HG02610 (cell line): ENCODE results near the gene SETD1B.

ENCODE experiments used
- ATAC-seq: cut with Tn5 transposase; IDR thresholded peaks from one replicate; pipeline ENCODE4 v1.9.1; 2021; ENCODE audit warnings: mild to moderate bottlenecking, moderate library complexity; ENCODE audit not compliant: unreplicated experiment

The SETD1B gene

DNA sequence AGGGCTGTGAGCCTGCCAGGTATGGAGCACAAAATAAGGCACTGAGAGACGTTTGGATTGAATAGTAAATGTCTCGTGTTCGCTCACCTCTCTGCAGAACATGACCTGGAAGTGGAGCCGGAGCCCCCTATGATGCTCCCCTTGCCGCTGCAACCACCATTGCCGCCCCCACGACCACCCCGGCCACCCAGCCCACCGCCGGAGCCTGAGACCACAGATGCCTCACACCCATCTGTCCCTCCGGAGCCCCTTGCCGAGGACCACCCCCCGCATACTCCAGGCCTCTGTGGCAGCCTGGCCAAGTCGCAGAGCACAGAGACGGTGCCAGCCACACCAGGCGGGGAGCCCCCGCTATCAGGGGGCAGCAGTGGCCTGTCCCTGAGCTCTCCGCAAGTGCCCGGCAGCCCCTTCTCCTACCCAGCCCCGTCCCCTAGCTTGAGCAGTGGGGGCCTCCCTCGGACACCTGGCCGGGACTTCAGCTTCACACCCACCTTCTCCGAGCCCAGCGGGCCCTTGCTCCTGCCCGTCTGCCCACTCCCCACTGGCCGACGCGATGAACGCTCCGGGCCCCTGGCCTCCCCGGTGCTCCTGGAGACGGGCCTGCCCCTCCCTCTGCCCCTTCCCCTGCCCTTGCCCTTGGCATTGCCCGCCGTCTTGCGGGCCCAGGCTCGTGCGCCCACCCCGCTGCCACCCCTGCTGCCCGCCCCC lies 18.7 kb downstream of the SETD1B start:
- ATAC-seq: no peak

DNA sequence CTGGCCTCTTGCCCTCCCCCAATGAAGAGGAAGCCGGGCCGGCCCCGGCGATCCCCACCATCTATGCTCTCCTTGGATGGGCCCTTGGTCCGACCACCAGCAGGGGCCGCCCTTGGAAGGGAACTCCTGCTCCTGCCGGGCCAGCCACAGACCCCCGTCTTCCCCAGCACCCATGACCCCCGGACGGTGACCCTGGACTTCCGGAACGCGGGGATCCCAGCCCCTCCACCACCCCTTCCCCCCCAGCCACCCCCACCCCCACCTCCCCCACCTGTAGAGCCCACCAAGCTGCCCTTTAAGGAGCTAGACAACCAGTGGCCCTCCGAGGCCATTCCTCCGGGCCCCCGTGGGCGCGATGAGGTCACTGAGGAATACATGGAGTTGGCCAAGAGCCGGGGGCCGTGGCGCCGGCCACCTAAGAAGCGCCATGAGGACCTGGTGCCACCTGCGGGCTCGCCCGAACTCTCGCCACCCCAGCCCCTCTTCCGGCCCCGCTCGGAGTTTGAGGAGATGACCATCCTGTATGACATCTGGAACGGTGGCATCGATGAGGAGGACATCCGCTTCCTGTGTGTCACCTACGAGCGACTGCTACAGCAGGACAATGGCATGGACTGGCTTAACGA lies 19.4 kb downstream of the SETD1B start:
- ATAC-seq: no peak

DNA sequence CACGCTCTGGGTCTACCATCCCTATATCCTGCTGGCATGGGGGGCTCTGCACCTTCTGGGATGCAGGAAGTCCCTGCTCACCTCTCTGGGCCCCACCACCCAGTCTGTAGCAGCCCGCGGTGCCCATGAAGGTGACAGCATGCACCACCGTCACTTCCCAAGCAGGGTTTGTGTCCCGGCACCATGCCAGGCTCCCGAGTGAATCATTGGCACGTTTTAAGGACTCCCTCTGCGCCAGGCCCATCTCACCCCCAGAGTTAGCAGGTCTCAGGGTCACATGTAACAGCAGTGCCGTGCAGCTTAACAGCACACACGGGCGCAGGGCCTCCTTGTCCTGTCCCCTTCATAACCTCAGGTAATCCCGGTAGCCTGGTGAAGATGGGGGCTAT lies 19.9 kb downstream of the SETD1B start:
- ATAC-seq: no peak

DNA sequence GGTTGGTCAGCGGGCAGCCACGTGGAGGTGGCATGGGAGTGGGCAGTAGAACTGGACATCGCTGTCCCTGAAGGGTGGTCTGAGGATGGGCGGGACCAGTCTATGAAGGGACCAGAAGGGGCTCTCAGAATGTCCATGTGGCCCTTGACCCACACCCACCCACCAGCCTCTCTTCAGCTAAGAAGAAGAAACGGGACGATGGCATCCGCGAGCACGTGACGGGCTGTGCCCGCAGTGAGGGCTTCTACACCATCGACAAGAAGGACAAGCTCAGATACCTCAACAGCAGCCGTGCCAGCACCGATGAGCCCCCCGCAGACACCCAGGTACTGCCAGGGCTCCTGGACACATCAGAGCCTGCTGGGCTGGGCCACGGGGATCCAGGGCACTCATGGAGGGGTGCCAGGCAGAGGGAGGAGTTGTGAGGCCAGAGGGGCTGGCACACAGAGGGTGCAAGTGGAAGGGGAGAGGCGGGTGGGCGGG lies 21.3 kb downstream of the SETD1B start:
- ATAC-seq: no peak

DNA sequence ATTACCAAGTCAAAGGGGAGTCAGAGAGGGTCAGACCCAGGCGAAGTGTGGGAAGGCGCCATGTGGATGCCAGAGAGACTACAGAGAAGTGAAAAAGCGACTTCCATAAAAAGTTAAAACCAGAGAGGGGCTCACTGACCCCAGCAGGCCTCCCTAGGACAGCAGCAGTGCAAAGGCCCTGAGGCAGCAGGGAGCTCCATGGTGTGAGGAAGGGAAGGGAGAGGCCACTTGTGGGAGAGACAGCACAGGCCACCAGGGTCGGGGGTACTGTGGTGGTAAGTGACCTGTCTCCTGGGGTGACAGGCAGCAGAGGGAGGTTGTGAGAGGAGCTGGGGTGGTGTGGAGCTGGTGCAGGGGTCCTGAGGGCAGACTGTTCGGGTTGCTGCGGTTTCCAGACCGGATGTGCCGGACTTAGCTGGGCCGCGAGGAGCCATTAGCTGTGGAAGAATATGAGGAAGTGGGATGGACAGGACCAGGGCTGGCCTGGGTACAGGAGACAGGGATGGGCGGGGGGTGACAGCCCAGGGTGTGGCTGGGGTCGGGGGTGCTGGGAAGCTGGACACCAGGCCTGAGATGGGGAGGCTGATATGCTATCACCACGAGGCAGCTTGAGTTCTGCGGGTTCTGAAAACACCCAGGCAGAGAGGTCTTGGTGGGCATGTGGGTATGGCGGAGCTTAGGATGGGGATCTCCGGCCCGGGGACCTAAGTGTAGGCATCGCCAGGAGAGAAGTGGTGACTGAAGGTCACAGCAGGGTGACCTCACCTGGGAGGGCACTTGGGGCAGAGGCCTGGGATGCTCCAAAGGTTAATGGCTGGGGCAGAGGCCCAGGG lies 22.7 kb downstream of the SETD1B start:
- no peak for ATAC-seq

DNA sequence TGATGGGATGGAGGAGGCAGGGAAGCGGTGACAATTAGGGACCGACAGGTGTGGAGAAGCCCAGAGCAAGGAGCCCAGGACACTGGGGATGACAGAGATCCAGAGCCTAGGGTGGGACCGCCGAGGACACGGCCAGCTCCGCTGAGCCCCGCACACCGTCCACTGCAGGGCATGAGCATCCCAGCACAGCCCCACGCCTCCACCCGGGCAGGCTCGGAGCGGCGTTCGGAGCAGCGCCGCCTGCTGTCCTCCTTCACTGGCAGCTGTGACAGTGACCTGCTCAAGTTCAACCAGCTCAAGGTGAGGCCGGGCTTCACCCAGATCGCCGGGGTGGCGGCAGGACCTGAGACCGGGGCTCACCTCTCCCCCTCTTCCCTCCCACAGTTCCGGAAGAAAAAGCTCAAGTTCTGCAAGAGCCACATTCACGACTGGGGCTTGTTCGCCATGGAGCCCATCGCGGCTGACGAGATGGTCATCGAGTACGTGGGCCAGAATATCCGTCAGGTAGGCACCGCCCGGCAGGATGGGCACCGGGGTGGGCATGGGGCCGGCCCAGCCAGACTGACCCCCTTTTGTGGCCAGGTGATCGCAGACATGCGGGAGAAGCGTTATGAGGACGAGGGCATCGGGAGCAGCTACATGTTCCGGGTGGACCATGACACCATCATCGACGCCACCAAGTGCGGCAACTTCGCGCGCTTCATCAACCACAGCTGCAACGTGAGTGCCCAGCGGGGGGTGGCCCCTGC lies 23.7 kb downstream of the SETD1B start:
- ATAC-seq: no peak

DNA sequence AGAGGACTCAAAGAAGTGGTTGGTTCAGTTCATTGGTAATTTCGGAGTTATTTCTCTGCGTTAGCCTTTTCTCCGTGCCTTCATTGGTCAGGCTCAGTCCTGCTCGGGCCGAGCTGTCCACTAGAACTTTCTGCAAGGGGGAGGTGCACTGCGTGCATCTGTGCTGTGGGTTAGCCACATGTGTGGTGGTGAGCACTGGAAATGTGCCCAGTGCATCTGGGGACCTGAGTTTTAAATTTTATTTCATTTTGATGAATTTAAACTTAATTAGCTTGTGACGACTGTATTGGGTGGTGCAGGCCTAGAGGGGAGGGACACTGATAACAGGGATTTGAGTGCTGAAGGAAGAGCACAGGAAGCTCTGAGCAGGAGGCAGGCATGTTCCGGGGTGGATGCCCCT lies 24.5 kb downstream of the SETD1B start:
- no peak for ATAC-seq

DNA sequence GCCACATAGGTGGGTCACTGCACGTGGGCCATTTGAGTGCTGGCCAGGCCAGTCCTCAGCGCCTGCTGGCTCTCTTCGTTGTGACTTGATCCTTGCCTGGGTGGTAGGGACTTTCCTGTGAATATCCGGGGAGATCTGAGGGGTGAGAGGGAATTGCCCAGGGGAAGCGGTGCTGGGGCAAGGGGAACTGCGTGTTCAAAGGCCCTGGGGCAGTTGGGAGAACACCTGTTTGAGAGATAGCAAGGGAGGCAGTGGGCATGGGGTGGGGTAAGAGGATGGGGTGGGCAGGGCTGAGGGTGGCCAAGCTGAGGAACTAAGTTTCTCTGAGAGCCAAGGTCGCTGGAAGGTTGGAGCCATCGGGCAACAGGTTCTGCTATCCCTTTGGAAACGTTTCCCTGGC lies 25.0 kb downstream of the SETD1B start:
- ATAC-seq: no peak

DNA sequence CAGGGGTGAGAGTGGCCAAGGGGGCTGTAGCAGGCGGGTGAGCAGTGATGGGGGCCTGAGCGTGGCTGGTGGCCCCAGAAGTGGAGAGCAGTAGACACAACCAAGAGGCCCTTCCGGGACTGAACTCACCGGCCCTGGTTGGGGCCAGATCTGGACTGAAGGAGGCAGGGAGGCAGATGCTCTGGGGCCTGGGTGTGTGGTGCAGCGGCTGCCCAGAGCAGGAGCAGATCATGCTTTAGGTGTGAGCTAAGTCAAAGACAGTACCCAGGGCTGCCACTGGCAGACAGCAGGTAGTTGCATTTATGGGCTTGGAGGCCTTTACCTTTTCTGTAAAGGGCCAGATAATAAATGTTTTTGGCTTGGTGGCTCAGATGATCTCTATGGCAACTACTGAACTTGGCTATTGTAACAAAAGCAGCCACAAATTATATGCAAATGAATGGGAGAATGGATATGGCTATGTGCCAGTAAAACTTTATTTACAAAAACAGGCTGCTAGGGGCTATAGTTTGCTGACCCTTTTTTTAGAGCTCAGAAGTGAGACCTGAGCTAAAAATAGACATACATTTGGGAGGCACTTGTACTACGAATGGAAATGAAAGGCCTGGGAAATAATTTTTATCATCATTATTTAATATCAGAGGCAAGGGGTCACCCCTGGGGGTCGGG lies 25.6 kb downstream of the SETD1B start:
- ATAC-seq: no peak

DNA sequence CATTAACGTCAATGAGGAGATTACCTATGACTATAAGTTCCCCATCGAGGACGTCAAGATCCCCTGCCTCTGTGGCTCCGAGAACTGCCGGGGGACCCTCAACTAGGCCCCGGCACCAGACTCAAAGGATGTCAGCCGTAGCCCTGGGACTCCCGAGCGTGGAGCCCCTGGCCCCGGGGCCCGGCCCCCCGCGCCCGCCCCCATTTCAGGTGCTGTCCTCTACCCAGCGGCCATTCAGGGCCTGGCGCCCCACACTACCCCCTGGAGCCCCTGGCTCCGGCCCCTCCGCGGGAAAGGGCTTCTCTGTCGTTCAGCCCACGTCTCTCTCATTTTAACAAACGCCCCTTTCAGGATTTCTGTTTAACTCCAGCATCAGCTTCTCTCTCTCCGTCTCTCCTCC lies 26.3 kb downstream of the SETD1B start:
- ATAC-seq: no peak

DNA sequence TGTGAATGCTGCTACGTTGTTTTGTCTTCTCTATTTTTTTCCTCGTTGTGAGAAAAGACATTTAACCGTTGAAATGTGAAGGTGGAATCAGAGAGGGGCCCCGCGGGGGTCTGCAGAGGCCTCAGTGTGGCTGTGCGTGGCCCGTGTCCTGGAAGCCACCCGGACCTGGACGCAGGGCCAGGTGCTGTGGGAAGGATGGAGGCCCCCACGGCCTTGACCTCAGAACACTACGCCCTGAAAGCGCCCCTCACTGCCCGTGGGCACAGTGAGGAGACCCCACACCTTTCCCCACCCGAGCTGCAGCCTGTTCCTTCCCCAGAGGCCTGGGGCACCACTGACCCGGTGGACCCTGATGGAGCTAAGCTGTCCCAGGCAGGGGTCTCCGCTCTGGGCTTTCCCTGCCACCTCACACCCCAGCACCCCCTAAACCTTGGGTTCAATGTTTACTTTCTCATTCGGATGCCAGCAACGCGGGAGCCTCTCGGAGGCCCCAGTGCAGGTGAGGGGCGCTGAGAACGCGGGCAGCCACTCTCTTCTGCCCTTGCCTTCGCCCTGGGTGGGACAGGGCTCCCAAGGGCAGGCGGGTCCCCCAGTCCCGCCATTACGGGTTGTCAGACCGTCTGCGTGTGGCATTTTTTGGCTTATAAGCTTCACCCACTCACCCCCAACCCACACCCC lies 26.9 kb downstream of the SETD1B start:
- ATAC-seq: no peak

DNA sequence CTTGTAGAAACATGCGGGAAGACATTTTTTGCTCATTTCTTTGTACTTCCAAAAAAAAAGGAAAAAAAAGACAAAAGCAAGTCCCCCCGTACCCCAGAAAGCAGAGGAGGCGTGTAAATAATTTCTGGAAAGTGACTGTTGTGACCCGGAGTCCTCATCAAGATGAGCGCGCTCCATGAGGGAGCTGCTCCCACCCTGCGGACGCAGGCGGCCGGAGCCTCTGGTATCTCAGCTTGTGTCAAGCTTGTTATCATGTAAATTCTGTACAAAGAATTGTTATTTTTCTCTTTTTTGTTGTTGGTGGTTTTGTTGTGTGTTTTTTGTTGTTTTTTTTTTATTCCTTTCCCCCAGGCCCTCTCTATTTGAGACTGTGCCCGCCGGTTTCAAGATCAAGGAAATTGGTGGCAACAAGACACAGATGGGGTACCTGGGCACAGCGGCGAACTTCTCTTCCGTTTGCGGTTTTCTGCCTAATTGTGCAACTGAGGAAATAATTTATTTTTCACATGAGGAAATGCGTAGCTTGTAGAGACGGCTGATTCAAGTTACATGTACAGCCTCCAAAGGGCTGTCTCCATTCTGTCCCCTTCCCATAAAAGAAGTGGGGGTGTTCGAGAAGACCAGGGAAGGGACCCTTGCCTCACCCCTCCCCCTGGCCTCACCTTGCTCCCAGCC lies 27.9 kb downstream of the SETD1B start:
- ATAC-seq: no peak

DNA sequence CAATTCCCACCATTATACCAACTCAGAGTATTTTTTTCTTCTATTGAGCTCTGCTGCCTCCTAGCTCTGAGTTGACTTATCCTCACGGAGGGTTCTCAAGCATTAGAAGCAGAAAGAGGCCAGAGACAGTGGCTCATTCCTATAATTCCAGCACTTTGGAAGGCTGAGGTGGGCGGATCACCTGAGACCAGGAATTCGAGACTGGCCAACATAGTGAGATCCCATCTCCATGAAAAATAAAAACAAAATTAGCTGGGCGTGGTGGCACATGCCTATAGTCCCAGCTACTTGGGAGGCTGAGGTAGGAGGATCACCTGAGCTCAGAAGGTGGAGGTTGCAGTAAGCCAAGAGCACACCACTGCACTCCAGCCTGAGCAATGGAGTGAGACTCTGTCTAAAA lies 33.9 kb downstream of the SETD1B start:
- ATAC-seq: no peak

DNA sequence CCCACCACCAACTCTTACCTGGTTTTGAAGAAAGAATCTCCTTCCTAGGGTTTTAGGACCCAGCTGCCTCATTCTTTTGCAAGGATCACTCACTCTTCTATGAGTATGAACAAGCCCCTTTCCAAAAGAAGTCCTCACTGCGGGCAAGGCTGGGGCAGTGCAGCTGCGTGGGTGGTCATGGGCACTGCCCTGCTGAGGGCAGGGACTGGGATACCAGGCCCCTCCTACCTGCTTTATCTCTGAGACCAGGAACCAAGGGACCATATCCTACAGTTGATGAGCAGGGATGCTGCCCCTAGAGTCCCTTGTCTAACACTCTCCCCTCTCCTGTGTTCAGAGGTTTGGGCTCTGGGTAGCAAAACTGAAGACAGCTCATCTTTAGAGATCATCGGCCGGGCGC lies 34.3 kb downstream of the SETD1B start:
- ATAC-seq: no peak

DNA sequence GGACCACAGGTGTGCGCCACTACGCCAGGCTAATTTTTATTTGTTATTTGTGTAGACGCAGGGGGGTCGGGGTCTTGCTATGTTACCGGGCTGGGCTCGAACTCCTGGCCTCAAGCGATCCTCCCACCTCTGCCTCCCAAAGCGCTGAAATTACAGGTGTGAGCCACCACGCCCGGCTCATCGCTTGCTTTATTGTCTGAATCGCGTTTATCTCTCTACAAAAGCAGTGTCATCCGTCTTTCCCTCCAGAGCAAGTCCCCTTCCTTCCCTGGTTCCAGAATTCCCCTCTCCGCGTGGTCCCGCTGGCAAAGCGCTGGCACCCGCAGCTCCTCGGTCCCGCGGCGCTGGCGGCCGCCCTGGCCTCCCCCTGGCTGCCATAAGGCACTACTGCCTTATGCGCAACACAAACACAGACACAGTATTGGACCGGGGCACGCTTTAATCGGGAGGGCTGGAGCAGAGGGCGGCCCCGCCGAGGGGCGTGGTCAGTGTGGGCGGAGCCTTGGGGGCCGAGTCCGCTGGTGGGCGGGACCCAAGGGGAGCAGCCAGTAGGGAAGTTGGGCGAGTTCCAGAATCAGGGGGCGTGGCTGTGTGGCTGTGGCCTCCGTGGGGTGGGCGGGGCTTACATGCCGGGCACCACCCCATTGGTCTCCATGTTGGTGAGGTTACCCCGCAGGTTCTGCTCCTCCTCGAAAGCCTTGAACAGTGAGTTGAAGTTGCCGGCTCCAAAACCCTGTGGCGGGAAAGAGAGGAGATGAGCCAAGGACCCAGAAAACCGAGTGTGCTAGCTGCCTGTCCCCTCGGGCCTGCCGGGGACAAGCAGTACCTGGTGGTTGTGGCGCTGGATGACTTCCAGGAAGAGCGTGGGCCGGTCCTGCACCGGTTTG lies 35.5 kb downstream of the SETD1B start:
- peak; percentile 90 for ATAC-seq

DNA sequence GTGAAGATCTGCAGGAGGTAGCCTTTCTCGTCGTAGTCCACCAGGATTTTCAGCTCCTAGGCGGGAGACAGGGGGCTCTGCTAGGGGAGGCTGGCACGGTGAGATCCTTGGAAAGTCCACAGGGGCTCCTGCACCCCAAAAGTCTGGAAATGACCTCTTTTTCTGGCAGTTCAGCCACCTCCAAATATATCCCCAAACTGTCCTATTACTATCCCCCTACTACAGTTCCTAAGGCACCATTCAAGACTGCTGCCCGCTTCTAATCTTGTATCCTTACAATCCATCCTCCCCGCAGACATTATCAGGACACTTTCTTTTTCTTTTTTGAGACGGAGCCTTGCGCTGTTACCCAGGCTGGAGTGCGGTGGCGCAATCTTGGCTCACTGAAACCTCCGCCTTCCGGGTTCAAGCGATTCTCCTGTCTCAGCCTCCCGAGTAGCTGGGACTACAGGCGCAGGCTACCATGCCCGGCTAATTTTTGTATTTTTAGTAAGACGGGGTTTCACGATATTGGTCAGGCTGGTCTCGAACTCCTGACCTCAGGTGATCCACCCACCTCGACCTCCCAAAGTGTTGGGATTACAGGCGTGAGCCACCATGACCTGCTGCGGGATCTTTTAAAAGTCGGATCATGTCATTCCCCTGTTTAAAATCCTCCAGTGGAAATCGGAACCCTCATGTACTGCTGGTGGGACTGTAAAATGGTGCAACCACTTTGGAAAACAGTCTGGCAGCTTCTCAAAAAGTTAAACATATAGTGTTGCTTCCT lies 36.4 kb downstream of the SETD1B start:
- no peak for ATAC-seq

DNA sequence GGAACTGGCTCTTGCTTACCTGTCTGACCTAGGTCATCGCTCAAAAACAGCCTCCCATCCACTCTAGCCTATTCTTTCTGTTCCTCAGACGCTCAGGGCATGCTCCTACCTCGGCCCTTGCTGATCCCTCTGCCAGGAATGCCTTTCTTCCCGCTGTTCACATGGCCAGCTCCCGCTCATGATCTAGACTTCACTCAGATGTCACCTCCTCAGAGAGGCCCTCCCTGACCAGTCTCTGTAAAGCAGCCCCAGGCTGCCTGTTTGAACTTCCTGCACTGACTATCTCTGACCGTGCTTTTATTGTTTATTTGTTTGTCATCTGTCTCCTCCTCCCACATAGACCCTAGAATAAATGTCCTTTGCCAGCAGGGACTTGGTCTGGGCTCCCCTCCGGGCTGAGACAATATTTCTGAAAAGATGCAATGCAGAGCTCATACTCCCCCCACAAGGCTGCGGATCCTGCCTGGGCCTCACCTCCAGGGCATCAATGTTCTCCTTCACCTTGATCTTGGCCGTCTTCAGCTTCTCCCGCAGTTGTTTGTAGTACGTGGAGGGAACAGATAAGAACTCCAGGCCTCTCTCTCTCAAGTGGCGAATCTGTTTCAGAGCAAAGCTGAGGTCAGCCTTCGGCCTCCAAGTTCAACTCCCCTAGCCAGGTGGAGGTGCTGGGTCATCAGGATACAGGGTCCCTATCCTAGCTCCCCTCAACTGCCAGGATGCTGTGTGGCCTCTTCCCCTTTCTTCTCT lies 39.6 kb downstream of the SETD1B start:
- no peak for ATAC-seq
